NCI-H524 treated with DMSO at 0.1 percent for 48 hours (cell line): ENCODE data around the gene PPARG.
"Not testable (repeated sequence)": the region's sequence is repeated elsewhere in the genome, so short reads cannot be mapped to it uniquely, and the experiment has no call there.

Source experiments
- DNase-seq: peaks from one replicate; lab custom pipeline; 2025; lab: John Stamatoyannopoulos, UW

Gene PPARG

DNA sequence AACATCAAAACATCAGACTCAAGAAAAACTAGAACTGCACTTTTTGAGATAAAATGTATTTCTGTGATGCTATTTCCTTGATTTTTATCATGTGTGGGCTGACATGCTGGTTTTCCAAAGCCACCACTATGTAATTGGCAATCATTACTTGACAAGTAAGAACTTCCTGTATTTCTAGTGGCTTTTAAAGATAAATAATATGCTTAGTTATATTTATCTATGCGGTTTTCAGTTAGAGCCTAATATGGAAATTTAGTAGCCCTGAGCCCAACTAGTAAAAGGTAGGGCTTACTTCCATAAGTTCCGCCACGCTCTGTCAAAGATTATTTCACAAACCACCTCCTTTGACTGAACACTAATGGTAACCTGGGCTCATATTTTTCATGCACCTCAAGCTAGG, 91.6 kb downstream of the PPARG start:
- no peak for DNase-seq

DNA sequence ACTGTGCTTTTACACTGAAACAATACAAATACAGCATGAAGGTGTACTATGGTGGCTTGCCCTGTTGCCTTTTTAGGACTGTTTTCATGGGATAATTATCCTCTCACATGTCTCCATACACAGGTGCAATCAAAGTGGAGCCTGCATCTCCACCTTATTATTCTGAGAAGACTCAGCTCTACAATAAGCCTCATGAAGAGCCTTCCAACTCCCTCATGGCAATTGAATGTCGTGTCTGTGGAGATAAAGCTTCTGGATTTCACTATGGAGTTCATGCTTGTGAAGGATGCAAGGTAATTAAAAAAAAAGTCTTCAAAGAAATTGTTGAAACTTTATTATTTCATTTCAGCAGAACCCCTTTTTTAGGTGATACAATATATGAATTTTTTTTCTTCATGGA, 92.3 kb downstream of the PPARG start:
- DNase-seq, result no peak

DNA sequence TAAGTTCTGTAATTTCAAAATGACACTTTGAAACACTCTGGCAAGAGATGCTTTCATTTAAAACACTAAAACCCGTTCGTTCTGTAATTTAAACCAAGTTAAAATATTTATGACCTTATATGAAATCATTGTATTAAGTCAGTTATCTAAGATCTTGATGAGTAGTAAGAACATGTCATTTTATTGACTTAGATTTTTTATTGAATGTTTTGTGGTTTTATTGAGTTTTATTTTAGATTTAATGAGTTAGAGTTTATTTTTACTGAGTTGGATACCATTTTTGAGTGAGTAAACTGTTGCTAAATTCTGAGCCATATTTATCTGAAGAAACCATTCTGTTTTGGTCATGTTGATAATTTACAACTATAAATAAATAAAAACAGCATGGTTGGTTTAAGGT, 94.3 kb downstream of the PPARG start:
- no peak for DNase-seq

DNA sequence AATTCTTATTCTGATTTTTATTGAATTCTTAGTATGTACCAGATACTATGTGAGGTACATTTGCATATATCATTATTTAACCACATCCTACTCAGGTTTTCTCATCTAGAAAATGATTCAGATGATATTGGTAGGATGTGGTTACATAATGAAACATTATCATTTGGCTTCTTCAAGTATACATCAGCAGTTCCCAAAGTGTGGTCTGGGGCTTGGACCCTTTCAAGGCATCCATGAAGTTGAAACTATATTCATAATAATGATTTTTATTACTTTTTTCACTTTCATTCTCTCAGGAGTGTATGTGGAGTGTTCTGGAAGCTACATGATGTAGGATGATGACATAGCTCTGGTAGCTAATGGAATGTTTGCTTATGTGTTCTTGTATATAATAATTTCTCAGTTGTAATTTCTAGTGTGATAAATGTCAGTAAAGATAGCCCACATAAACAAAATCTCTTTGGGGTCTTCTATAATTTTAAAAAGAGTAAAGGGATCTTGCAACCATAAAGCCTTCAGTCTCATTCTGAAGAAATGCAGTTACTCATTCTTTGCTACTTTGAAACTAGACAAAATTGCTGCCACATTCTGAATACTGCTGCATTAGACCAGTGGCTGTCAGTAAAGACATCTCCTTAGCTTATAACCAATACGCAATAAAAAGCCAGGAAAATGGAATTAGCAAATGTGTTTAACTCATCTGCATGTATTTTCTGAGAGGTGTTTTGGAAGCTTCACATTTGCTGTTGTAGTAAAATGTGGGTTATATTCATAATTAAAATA, 95.8 kb downstream of the PPARG start:
- DNase-seq, result no peak

DNA sequence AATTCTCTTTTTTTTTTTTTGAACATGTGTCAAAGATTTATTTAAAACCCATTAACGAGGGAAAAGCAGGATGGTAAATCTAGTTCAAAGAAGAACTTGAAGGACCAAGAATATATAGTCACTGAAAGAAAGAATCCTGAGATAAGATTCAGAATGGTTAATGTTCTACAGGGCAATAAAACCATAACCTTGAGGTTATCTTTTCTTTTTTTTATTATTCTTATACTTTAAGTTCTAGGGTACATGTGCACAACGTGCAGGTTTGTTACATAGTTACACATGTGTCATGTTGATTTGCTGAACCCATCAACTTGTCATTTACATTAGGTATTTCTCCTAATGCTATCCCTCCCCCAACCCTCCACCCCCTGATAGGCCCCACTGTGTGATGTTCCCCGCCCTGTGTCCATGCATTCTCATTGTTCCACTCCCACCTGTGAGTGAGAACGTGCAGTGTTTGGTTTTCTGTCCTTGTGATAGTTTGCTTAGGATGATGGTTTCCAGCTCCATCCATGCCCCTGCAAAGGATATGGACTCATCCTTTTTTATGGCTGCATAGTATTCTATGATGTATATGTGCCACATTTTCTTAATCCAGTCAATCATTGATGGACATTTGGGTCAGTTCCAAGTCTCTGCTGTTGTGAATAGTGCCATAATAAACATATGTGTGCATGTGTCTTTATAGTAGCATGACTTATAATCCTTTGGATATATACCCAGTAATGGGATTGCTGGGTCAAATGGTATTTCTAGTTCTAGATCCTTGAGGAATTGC, 97.8 kb downstream of the PPARG start:
- not testable (repeated sequence) for DNase-seq

DNA sequence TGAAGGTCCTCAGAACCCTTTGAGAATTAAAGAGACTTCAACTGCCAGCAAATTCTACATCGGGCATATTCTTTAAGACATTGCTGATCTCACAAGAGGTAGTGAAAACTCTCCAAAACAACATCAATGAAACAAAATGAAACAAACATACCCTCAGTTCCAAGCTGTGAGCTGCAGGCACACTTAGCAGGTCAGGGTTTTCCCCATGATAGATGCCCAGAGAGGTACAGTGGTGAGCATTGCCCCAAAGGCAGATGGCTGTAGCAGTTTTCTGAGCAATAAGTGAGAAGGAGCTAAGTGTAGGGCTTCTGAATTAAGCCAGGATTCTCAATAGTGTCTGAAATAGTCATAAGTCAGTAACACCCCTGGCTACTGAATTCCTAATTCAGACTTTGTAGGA, 99.3 kb downstream of the PPARG start:
- no peak for DNase-seq

DNA sequence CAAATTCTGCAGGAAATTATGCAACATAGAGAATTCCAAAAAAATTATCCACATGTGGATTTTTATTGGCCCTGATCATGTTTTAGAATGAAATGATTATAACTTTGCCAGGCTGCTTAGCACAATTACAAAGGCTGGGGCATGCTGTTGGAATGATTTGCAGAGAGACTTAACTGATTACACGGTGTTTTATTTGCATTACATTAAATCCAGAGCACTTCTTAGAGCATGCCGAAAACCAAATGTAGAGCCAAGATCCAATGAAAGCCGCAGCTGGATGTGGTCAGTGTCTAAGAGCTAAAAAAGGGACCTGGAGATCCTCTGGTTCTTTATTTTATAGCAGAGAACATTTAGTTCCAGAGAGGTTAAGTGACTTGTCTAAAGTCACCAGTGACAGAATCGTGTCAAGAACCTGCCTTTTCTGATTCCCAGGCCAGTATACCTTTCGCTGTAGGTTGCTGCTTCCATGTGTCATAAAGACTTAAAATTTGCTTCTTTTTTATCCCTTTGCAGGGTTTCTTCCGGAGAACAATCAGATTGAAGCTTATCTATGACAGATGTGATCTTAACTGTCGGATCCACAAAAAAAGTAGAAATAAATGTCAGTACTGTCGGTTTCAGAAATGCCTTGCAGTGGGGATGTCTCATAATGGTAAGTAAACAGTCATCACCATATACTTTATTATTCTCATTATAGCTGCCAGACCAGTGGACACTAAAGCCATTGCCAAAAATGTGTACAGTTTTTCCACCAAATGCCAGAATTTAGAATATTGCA, 103.4 kb downstream of the PPARG start:
- no peak for DNase-seq

DNA sequence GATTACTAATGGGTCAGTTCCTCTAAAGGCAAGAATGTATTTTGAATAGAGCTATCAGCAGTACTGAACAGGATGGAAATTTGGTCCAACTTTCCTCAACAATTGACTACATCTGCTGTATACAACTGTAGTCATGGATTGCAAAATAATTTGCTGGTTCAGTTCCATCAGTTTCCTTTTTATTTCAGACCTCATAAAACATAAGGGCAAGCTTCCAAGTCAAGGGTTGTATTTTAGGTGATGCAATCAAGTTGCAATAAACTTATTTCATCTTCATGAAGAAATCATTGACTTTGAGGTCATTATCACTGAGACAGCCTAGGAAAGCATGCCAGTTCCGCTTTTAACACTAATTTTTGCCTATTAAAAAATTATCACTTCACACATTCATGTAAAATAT, 105.0 kb downstream of the PPARG start:
- no peak for DNase-seq

DNA sequence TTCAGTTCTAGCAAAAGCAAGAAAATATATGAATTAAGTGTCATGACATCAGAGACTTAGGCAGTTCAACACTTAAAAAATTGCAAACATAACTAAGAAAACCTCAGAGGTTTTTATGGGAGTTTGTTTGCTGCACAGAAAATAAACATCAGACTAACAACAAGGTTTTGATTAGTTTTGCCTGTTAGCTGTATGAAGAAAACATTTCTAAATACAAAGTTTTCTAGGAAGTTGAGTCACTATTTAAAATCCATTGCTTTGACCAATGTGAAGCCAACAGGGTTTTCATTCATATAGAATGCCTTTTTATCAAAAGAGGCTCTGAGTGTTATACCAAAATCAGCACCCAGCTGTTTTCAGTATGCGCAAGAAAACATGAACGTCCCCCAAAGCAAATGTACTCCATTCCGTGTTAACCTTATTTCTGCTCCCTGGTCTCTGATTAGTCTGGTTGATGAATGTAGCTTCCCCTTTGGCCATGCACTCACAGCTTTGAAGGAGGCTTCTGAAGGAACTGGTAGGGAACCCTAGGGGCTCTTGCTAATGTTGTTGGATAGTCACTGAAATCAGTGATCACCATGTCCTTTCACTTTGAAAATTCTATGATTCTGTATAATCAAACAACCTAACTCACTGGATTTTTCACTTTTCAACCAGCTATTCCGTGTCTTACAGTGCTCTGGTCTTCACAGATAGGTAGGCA, 105.8 kb downstream of the PPARG start:
- DNase-seq, result no peak

DNA sequence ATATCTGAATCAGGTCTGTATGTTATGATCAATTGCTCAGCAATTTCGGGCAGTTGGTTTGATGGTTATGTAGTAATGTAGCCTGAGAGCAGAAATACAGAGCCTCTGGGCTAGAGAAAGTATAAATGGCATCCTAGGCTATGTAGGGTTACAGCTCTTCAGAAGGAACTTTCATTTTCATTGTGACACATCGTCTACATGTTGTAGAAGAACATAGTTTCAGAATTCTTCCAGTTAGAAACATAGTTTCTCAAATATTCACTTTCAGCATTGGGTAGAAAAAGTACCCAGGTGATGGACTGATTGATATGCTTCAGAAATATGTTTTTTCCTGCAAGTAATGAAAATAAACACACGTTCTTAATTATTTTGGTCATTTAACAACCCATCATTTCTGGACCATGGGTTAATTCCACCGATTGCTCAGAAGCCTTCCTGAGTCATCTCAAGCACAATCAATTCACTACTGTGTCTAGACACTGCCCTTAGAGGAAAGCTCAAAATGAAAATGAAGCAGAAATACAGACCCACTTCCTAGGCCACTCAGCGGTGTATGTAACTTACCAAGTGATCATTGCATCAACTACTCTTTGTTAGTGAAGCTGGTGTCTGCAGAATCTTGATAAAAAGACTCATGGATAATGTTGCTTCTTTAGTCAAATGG, 106.6 kb downstream of the PPARG start:
- DNase-seq, result no peak

DNA sequence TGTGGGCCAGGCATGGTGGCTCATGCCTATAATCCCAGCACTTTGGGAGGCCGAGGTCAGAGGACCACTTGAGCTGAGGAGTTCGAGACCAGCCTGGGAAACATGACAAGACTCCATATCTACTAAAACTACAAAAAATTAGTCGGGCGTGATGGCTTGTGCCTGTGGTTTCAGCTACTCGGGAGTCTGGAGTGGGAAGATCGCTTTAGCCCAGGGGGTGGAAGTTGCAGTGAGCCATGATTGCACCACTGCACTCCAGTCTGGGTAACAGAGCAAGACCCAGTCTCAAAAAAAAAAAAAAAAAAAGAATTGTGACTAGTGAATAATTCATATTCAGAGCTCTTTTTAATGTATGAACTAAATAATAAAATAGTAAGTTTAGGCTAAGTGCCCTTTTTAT, 107.6 kb downstream of the PPARG start:
- DNase-seq, result no peak

DNA sequence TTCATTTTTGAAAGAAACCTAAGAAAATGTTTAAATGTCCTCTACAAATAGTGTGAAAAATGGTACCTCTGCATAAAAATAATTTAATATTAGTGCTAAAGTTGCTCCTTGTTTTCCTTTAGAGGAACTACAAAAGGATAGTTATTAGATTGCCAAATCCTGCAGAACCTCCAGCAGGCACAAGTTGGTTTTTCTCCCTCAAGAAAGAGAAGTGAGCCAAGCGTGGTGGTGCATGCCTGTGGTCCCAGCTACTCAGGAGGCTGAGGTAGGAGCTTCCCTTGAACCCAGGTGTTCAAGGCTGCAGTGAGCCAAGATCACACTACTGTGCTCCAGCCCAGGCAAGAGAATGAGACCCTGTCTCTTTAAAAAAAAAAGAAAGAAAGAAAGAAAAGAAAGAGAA, 110.4 kb downstream of the PPARG start:
- no peak for DNase-seq

DNA sequence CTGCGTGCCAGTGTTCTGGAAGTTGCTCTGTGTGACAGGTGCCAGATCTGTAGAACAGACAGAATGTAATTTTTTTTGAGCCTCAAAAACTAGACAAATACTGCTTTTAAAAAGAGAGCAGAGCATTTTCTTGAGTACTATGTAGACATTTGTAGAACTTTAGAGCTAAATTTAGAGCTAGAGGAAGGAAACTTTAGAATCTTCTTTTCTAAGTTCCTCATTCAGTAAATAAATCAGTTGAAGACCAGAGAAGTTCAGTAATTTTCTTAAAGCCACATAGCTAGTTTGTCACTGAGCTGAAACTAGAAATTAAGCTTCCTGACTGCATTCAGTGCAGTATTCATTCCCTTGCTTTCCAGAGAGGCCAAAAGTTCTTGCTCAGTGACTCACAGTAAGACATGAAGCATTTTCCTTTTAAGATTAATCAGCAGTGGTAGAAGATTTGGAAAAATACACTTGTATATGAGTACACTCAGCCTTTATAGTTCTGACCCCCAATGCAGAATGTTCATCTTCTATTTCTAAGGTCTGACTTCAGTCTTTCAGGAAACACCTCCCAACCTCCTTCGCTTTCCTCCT, 111.8 kb downstream of the PPARG start:
- no peak for DNase-seq

DNA sequence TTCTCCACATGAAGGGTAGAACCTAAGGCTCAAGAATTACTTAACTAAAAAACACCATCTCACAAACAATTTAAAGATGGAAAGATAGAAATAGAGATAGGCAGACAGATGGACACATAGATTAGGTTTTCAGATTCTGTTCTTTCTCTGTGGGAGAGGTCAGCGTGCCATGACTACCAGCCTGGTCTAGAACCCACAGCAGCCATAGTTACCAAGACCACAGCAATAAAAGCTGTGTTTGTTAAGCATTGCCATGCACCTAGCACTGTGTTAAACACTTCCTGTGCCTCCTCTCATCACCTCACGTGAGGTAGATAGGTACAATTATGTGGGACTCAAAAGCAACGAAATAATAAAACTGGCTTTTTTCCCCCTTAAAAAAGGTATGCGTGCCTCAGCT, 112.3 kb downstream of the PPARG start:
- no peak for DNase-seq

DNA sequence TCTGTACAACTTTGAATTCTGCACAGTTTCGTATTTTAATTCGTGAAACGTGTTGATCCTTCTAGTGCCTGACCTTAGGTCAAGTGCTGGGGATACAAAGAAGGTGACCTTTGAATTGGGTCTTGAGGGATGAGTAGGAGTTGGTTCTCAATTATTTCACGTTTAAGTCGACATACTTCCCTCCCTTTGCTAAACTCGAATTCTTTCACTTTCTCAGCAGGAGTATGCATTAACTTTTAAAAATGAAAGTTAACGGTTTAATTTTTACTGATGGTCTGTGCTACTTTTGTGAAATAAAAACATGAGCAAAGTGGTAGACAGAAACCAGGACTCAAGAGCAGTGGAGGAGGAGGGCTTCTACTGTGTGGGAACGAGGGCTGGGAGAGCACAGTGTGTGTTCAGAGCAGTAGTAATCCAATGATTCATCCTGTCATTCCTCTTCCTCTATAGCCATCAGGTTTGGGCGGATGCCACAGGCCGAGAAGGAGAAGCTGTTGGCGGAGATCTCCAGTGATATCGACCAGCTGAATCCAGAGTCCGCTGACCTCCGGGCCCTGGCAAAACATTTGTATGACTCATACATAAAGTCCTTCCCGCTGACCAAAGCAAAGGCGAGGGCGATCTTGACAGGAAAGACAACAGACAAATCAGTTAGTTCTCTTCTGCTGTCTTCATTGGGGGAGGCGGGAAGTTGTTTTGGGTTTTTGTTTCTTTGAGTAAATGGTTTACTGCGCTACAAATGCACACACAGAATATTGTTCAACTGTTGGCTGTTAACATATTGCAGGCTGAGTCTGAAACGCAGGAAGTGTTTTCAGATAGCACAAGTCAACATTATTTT, 116.8 kb downstream of the PPARG start:
- DNase-seq, result no peak

DNA sequence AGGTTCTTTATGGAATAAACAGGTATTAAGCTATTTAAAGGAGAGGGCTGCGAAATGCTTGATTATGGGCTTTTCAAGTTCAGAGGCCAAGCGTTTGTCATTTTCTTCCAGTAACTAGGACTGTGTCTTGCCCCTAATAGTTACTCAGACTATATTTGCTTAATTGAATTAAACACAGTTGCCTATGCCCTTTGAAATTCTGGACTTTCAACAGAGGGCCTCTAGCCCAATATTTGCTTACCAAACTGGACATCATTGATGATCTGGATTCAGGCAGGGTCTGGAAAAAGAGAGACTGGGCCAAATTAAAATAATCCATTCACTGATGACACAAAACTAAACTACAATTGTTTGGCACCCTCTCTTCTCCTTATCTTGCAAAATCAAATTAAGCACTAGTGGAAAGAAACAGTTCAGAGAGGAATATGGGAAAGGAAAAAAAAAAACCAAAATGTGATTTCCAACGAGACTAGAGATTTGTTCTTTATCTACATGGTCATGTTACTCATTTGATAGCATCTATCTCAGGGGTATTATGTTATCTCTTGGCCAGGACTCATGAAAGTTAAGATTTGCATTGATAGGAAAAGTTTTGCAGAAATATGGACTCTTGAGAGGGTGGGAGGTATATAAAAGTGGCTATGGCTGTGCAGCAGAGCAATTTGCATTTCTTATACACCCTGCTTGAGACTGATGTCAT, 120.3 kb downstream of the PPARG start:
- DNase-seq, result no peak

DNA sequence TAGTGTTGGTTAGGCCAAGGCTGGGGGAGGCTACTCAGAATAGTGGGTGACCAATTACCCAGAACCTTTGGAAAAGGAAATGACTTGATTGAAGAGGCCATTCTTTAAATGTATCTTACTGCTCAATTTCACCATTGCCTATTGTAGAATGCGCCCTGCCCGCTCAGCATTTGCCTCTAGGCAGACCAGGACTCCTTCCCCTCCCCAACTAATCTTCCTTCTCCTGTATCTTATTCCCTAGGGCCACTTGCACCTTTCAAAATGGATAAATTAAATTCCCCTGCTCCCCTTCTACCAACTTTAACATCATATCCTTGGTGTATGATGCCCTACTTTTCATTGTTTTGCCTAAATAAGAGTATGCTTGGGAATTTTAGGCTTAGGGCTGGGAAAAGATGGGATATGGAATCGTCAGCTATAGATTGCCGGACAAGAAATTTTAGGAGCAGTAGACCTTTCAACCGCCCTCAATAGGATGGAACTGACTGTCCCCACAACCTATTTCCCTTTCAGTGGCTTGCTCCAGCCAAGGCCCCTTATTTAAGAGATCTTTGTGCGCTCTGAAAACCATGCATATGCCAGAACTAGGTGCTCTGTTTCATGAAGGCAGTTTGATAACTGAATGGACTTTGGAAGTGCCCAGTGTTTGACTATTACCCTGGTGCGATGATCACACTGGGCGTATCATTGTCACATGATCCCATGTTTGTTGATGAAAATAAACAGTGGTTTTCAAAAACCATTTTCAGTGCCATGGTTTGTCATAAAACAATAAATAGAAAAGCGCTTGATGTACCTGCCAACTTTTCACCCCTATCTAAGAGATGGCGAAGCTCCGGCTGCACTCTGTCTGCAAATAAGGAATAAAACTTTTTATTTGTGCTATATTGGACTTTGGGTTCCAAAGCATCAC, 121.1 kb downstream of the PPARG start:
- no peak for DNase-seq

DNA sequence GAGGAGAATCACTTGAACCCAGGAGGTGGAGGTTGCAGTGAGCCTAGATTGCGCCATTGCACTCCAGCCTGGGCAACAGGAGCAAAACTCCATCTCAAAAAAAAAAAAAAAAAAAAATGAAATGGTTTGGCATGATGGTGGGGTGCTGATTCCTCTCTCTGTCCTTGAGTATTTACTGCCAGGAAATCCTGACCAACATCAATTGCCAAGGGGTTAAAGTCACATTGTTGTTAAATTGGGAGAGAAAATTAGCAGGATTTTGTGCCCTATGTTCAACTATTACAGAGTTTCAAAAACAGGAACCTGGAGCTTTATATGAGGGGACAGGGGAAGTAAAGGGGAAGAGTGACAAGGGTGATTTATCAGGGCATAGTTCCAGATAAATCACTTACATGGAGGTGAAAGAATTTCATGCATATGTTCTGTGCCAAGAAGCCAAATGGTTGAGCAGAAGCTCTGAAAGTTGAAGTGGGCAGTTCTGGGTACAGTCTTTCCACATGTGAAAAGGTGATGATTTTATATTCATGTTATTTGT, 124.9 kb downstream of the PPARG start:
- no peak for DNase-seq
